ENCODE data around the gene RAB3A.

RAB3A gene

GRCh38 chr19:18197306-18197705, 6.5 kb downstream of the RAB3A start:
- no peak for DNase-seq (ENCODE audit: low read depth in 2 of 2)

- DNase-seq (ENCODE audit: low read depth in 2 of 2), result no peak
Measured at GRCh38 chr19:18196511-18196845, 7.4 kb downstream of the RAB3A start.

GRCh38 chr19:18194554-18195238, 9.1 kb downstream of the RAB3A start:
- peak in 1 of 2 donors; percentile 31 for DNase-seq (ENCODE audit: low read depth in 2 of 2)

- DNase-seq (ENCODE audit: low read depth in 2 of 2), result no peak
Measured at GRCh38 chr19:18194181-18194530, 9.7 kb downstream of the RAB3A start.

- DNase-seq (ENCODE audit: low read depth in 2 of 2), result no peak
Measured at GRCh38 chr19:18193388-18194180, 10.3 kb downstream of the RAB3A start.

GRCh38 chr19:18192673-18193387, 11.0 kb downstream of the RAB3A start, which contains the start of gene MPV17L2:
TSS of gene MPV17L2 (plus strand) at chr19:18193218. CDS start at chr19:18193282, 64 bp downstream.
- peak; percentile 93 to 95 for DNase-seq (ENCODE audit: low read depth in 2 of 2)

GRCh38 chr19:18191640-18192062, 12.2 kb downstream of the RAB3A start:
- DNase-seq (ENCODE audit: low read depth in 2 of 2), result no peak

GRCh38 chr19:18190278-18190677, 13.6 kb downstream of the RAB3A start:
- DNase-seq (ENCODE audit: low read depth in 2 of 2), result no peak

- no peak for DNase-seq (ENCODE audit: low read depth in 2 of 2)
Measured at GRCh38 chr19:18185538-18185937, 18.3 kb downstream of the RAB3A start.

GRCh38 chr19:18183529-18183928, 20.3 kb downstream of the RAB3A start:
- DNase-seq (ENCODE audit: low read depth in 2 of 2), result no peak

GRCh38 chr19:18179957-18180356, 23.9 kb downstream of the RAB3A start:
- no peak for DNase-seq (ENCODE audit: low read depth in 2 of 2)

GRCh38 chr19:18176367-18177310, 27.2 kb downstream of the RAB3A start:
- DNase-seq (ENCODE audit: low read depth in 2 of 2), result no peak

GRCh38 chr19:18174983-18175382, 28.9 kb downstream of the RAB3A start:
- no peak for DNase-seq (ENCODE audit: low read depth in 2 of 2)

GRCh38 chr19:18173572-18174288, 30.1 kb downstream of the RAB3A start, which contains the start of gene IFI30:
TSS of gene IFI30 (plus strand) at chr19:18173813. CDS start at chr19:18173842, 29 bp downstream.
- DNase-seq (ENCODE audit: low read depth in 2 of 2), result peak; percentile 49 to 61

GRCh38 chr19:18173054-18173571, 30.7 kb downstream of the RAB3A start:
- no peak for DNase-seq (ENCODE audit: low read depth in 2 of 2)

- DNase-seq (ENCODE audit: low read depth in 2 of 2), result no peak
Measured at GRCh38 chr19:18172331-18173053, 31.4 kb downstream of the RAB3A start.

- no peak for DNase-seq (ENCODE audit: low read depth in 2 of 2)
Measured at GRCh38 chr19:18171605-18172327, 32.1 kb downstream of the RAB3A start.

GRCh38 chr19:18170714-18171255, 33.1 kb downstream of the RAB3A start:
- no peak for DNase-seq (ENCODE audit: low read depth in 2 of 2)
